Skeletal muscle satellite cell (primary cell): ENCODE results near the gene AP2A1. TPM values are rescaled to one million over a fixed set of nuclear protein-coding genes. Genes with fewer than 3 reads are reported as not detected.

Source experiments
- H3K27me3 ChIP-seq: 2 replicates; pipeline ENCODE4 v1.7.0; 2013; ENCODE audit warnings: low read length; ENCODE audit not compliant: control insufficient read depth, insufficient read depth
- H3K36me3 ChIP-seq: 2 replicates; pipeline ENCODE4 v1.7.0; 2013; ENCODE audit warnings: mild to moderate bottlenecking, control low read depth, low read length; ENCODE audit not compliant: insufficient read depth
- H3K4me1 ChIP-seq: 2 replicates; pipeline ENCODE4 v1.7.0; 2013; ENCODE audit warnings: low read length; ENCODE audit not compliant: control insufficient read depth, insufficient read depth
- H3K4me2 ChIP-seq: 2 replicates; pipeline ENCODE4 v1.7.0; 2013; ENCODE audit warnings: mild to moderate bottlenecking, low read length
- H3K4me3 ChIP-seq: 2 replicates; pipeline ENCODE4 v1.7.0; 2013; ENCODE audit warnings: low read length
- H3K9ac ChIP-seq: 2 replicates; pipeline ENCODE4 v1.7.0; 2013; ENCODE audit warnings: mild to moderate bottlenecking, low read depth, low read length, moderate library complexity
- H3K9me3 ChIP-seq: replicated peaks from 2 replicates; pipeline ENCODE4 v1.7.0; 2013; ENCODE audit warnings: mild to moderate bottlenecking, control low read depth, low read length
- small RNA-seq: library from RNA; depleted of rRNA; stranded (forward); fragments of <200 nt; gene quantifications from one replicate; pipeline ENCODE3, GENCODE V24; 2012

The AP2A1 gene

DNA sequence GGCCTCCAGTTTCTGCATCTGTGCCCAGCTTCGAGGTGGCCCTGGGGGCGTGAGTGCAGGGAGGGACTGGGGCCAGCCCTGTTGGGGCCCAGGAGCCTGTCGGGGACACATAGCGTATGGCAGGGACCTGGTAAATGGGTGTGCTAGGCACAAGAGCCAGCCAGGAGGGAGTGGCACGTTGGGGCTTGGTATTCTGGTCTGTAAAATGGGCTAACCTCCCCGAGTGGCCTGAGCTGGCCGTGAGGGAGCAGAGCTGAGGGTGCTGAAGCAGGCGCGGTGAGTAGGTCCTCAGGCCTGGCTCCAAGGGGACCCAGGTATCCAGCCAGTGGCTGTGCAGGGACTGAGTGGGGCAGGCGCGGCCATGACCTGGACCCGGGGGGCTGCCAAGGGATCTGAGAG is 88.5 kb downstream of the AP2A1 start:
- Histone ChIP-seq H3K4me1 (peaks cover 41% of the 10 kb centered on the region), H3K36me3 (peaks cover 47% of the 10 kb centered on the region)

DNA sequence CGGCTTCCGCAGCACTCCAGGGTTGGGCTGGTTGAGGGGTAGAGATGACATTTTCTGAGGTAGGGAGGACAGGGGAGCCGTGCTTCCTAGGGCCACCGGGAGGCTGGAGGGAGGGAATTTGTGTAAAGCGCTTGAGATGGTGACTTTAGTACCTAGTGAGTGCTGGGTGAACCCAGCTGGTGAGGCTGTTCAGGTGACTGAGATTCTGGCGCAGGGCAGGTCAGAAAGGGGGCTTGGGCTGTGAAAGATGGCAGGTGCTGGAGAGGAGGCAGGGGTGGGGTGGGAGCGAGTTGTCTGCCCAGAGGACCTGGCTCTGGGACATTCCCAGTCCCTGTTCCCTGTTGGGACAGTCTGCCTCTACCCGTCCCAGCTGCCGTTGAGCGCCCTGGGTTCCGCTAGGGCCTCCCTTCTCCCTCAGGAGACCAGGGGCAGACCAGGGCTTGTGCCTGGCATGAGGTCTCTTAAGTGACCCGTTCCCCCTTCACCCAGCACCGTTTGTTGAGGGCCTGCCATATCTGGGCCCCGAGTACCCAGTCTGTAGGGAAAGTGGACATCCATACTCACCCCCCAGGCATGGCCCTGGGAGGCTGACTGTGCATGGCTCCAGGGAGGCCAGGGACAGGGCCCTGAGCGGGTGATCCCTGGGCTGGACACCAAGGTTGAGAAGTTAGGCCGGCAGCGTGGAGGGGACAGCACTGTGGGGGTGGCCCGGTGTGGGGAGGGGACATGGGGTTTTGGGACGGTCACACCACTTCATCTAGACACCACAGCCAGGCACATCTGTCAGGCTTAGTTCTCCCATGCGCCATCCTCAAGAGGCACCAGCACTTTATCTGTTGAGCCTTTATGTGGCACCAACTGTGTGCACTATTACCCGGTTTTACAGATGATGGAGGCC is 89.1 kb downstream of the AP2A1 start:
- H3K9me3 ChIP-seq, result no peaks in the 10 kb centered on the region
- H3K36me3 ChIP-seq, result peaks cover 53% of the 10 kb centered on the region
- no peak overlapping the region for H3K4me2 ChIP-seq
- peaks cover 43% of the 10 kb centered on the region for H3K4me1 ChIP-seq
- H3K4me3 ChIP-seq, result no peak overlapping the region
- no peaks in the 10 kb centered on the region for H3K27me3 ChIP-seq
- no peak overlapping the region for H3K9ac ChIP-seq

More for the DNA sequence above, 88.5 kb downstream of the AP2A1 start:
- no peaks in the 10 kb centered on the region for H3K9me3 ChIP-seq
- H3K4me2 ChIP-seq, result no peak overlapping the region
- no peaks in the 10 kb centered on the region for H3K27me3 ChIP-seq
- H3K4me3 ChIP-seq, result no peak overlapping the region
- H3K9ac ChIP-seq, result no peak overlapping the region

DNA sequence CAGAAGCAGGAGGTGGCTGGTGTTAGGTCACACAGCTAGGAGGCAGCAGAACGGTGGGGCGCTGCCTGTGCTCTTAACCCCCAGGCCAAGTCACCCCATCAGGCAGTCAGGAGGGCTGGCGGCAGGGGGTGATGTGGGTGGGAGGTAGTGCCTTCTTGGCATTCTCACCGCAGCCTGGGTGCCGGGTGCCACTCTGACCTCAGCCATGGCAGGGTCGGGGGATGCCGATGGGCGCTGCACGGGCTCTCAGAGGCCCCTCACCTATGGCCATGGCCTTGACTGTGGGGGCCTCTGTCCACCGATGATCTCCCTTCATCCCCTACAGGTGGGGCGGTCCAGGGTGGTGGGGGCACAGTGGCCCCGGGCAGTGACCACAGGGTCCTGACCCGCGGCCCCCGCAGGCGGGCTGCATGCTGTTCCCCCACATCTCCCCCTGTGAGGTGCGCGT is 89.8 kb downstream of the AP2A1 start:
- Histone ChIP-seq H3K4me2 (no peak overlapping the region), H3K4me1 (peaks cover 45% of the 10 kb centered on the region), H3K9me3 (no peaks in the 10 kb centered on the region), H3K4me3 (no peak overlapping the region), H3K9ac (no peak overlapping the region), H3K36me3 (peaks cover 59% of the 10 kb centered on the region), H3K27me3 (no peaks in the 10 kb centered on the region)

Small RNAs within 50 kb of the gene (small RNA-seq; reads per million reads assigned to genes)
- gene MIR4749 (not detected), gene MIR6799 (not detected), gene RNU6-841P (0.42 reads per million)
